ENCODE data around the gene TMEM267.
"Not testable (repeated sequence)": the region's sequence is repeated elsewhere in the genome, so short reads cannot be mapped to it uniquely, and the experiment has no call there.

TMEM267 gene

DNA sequence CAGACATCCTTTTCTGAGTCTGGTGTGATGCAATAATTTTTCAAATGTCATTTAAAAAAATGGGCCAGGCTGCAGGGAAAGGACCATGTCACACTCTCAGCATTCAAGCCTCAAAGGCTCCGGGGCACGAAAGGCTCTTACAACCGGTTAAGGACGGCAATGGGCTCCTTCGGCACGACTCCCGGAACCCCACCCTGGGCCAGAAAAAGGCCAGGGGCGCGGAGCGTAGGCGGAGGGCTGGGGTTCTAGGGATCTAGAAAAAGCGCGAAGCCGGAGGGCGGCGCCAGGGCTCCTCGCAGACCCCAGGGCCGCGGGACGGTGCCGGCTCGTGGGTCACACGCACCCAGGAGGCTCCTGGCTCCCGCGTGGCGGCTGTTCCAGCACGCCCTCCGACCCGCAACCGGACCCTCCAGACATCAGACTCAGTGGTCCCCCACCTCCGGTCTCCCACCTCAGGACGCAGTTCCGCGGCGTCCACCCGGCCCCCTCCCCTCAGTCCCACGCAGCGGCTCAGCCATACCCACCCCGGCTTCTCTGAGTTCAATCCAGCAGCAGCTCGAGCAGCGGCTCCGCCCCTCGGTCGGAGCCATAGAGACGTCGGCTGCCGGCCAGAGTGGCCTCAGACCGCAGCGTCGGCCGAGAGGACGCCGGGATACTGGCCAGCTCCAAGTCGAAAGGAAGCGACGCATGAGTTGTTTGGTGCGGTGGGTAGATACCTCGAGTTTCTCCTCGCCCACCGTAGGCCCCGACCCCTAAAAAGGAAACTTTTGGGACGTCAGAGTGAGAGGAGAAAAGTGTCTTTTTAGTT lies at the start of gene TMEM267:
Gene TMEM267 (minus strand): TSS at position 568 of the 808 bp plus-strand sequence. CDS start 29,896 bp downstream, outside the sequence.
- FAIRE-seq, result no peak

DNA sequence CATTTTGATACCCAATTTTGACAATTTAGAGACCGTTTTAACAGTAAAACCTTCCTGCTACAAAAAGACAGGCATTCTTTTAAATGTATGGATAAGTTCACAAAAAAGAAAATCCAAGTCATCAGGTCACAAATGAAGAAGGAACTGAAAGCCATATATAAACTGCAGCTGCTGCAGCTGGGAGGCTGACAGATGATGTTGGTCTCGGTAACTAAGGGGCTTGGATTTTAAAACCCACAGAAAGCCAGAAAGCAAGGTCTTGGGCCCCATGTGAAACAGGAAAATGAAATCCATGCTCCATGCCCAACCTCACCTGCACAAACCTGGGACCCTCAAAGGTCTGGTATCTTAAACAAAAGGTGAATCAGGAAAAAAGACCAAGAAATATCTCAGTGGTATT lies 47.0 kb upstream of the TMEM267 start:
- no peak for FAIRE-seq

DNA sequence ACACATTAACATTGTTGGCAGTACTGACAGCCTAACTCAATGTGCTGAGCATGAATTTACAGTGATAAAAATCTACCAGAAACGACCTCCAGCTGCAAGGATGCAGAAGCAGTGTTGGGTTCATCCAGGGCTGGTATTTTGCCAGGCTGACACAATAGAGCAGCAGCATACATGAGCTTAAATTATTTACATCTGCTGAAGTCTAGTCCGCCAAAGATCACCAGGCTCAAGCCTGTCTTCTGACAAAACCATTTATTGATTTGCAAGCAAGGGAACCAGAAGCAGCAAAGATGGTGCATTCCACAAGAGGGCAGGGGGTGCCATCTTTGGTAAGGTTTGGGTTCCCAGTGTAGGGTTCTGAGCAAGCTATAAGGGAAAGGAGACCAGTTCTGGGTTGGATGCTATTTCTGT lies 40.0 kb upstream of the TMEM267 start:
- FAIRE-seq, result no peak

DNA sequence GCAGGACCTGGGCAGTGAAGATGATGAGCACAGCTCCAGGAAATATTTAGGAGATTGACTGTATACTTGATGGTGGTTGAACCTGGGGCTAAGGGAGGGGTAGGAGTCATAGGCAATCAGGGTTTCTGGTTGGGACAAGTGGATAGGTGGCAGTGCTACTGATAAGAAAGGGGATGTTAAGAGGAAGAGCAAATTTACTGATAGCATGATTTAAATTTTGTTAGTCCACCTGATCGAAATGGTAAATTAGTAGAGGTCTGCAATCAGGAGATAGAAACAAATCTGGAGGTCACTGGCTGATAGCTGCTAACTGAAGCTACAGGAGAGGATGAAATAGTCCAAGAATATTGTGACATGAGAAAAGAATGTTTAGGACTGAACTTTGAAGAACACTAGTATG lies 37.0 kb upstream of the TMEM267 start:
- FAIRE-seq, result no peak

GRCh38 chr5:43515678-43516048 lies 32.0 kb upstream of the TMEM267 start:
- no peak for FAIRE-seq

DNA sequence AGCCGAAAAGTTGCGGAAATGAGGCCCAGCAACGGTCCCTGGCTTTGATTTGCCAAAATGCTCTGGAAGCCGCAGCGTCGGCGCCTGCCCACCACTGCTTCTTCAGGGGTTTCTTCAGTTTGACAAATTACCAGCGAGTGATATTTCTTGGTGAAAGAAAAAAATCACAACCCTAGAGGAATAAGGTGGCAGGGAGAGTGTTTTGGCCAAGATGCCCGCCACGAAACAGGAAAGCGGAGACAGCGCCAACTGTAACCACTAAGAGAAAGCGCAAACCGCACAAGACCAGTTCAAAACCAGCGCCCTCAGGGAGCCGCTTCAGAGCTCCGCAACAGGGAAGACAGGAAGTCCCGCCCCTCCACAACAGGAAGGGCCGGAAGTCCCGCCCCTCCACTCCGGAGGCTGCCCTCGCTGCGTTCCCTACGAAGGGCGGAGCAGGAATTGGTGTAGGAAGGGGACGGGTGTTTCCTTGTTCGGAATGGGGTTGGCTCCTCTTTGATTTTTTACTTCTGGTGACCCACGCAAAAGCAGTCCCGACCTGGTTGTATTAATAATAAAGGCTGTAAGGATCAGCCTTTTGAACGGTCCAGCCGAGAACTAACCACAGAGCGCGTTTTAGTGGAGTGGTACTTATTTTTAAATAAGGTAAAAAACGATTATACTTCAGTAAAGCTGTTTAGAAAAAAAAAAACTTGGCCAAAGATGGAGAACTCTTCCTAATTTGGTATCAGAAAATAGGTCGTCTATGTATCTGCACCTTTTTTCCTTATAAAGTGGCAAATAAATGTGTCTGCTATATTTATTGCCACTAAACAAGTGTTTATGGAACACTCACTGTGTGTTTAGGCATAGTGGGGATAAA lies 31.4 kb upstream of the TMEM267 start, which contains the start of gene C5orf34:
Gene C5orf34 (minus strand): TSS at position 333 of the 862 bp plus-strand sequence. CDS start 5,809 bp downstream, outside the sequence.
- no peak for FAIRE-seq

DNA sequence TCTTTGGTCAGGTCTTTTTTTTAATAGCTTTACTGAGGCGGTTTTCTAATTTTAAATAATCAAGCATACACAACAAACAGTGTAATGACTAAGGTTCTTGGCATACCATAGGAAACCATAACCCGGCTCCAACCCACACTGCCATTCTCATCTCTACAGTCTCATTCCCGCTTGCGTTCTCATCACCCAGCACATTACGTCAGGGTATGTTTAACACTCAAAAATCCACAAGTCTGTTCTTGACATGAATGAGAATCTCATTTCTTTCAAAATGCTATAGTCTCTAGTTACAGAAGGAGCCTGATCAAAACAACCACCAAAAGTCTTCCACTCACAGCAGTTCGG lies 30.8 kb upstream of the TMEM267 start:
- FAIRE-seq, result no peak

DNA sequence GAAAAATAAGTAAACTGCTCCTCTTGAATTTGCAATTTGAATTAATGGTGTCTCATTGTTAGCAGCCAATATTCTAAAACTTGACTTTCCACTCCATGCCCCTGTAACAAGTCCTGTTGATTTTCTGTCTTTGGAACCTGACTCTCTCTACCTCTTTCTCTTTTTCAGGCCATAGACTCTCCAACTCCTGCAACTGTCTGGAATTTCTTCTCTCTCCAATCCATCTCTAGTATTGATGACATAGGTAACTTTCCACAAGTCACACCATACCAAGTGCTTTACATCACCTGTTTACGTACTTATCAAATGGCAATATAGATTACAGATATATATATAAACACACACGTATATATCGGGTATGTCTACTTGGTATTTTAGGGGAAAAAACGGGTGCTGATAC lies 30.4 kb upstream of the TMEM267 start:
- no peak for FAIRE-seq

GRCh38 chr5:43511062-43511461 lies 27.4 kb upstream of the TMEM267 start:
- not testable (repeated sequence) for FAIRE-seq

DNA sequence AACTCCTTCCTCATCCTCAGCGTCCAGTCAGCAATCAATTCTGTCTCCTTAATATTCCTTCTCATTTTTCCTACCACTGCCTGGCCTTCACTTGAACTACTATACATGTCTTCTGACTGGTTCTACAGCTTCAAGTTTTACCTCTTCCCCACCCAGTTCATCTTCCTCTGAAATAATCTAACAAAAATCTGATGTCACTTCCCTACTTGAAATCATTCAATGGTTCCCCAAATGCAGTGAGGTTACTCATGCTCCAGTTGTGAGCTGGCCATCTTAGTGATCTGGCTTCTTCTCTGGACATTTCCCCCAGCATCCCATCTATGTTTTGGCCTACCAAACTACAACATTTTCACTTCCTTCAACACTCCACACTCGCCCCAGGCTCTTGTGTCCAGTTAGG lies 14.9 kb upstream of the TMEM267 start:
- FAIRE-seq, result no peak

DNA sequence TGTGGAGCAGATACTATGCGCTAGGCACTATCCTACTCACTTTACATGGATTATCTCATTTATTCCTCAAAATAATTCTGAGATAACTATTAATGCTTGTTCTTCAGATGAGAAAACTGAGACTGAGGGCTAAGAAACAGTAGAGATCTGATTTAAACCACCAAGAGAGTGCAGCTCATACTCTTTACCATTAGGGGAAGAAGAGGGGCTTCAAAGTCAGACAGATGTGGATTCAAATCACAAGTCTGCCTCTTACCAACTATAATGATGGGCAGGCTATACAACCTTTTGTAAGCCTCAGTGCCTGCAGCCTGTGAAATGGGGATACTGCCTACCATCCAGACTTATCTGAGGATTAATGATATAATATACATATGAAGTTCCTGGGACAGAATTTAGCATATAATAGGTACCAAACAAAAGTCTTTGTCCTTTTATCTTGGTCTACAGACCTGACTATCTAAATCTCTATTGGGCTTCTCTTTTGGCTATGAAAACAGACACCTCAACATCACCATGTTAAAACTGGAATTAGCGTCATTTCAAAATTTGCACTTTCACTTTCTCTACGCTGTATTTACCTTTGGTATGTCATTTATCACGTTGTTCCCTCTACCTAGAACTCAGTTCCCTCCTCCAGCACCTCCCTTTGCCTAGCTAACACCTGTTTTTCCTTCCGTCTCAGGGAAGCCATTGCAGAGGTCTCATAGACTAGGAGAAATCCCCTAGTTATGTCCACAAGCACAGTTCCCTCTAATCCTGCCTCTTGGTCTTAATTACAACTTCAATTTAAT lies 13.8 kb upstream of the TMEM267 start:
- no peak for FAIRE-seq

DNA sequence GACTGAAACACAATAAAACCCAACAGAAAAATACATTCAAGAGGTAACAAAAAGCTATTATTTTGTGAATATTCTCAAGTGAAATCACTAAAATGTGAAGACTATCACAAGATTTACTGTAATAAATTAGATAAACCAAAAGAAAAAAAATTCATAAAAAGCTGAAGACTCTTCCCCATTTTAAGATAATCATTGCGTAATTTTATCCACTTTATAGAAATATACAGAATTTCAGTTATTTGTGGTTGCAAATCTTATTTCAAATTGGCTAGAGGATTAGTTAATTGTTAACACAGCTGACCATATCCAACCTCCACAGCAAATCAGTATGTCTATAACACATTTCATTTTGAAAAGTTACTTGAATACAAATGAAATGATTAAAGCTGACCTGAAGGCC lies 7.7 kb upstream of the TMEM267 start:
- no peak for FAIRE-seq

DNA sequence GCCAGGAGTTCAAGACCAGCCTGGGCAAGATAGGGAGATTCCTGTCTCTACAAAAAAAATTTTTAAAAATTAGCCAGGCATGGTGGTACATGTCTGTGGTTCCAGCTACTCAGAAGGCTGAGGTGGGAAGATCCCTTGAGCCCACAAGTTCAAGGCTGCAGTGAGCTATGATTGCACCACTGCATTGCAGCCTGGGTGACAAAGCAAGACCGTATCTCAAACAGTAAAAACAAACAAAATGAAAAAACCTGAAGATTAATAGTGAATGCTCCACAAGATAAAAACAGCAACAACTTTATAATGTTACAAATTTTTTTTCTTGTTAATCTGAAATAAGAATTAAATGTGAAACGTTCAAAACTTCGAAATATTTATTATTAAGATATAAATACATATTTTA lies 2.7 kb upstream of the TMEM267 start:
- no peak for FAIRE-seq

GRCh38 chr5:43485406-43485805 lies 1.7 kb upstream of the TMEM267 start:
- no peak for FAIRE-seq

DNA sequence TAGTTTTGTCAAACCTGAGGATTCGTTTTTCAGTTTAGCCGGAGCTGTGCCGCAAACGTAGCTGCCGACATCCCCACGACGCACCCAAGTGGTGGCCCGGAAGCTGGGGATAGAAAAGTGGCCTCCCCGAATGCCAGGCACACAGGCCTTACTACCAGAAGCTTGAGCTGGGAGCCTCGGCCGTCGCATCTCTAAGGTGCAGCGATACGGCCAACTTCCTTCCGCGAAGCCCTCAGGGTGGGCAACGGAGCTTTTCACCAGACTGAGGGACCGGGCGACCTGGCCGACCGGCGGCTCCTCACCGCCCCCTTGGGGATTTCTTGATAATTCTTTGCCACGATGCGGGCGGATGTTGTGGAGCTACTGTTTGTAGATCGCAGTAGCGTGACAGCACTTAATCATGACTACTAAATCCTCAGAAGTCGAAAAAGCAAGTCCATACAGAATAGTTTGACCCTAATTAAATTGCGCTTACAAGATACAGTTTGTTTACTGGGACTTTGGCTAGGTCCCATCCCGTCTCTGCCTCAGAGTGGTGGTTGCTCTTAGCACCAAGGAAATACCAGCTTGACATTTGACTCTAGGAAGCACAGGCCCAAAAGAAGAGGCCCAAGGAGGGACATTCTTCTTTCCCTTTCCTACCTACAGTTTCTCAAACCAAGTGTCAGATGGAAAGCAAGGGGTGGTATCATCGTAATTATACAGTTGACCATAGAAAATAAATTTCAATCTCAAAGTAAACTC lies 613 bp upstream of the TMEM267 start:
- no peak for FAIRE-seq

DNA sequence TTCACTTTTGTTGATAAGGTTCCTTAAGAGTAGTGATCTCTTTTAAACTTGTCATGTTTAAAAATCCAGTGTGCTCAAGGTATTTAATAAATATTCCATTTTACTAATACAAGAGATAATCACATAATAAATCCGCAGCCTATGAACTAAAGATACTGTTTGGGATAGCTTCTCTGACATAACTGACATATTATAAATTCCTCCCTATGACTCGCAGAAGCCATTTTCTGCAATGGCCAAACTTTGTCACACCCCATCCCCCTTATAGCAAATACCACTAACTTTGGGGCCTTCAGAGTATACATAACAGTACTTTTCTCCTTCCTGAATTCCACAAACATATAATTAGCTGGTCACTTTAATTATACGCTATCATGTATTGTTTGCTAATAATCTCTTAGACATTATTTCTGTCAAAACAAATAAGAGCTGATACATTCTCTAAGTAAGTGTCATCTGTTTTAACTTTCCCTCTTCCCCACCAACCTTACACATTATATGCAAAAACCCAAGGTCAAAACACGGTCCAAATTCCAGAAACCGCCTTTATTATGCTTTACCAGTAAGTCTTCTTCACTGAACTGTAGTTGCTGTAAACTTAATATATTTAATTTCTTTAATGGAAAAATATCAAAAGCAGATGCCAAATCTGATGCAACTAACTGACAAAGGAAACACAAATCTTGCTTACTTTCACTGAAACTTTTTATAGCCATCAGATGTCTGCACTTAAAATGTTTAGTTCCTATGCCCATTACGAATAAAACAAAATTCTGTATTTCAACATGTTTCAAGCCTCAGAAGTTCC lies 971 bp downstream of the TMEM267 start:
- no peak for FAIRE-seq

DNA sequence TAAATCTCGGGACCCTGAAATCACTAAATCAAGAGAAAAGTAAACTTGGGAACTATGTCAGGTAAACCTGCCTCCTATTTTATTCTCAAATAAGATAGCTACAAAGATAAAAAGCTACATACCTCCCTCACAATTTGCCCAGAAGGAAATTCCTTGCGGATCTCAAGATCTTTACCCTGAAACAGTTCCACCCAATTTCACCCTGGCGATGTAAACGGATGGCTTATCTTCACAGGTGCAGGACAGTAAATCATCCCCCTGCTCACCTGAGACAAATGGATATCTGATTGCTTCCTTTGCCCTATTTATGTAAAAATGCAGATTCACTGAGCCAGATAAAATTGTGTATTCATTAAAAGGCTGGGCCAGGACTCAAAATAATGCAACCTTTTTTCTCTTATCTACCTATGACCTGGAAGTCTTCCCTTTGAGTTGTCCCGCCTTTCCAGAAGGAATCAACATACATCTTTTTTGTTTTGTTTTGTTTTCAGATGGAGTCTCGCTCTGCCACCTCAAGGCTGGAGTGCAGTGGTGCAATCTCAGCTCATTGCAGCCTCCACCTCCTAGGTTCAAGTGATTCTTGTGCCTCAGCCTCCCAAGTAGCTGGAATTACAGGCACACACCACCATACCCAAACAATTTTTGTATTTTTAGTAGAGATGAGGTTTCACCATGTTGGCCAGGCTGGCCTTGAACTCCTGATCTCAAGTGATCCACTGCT lies 13.8 kb downstream of the TMEM267 start:
- FAIRE-seq, result no peak

DNA sequence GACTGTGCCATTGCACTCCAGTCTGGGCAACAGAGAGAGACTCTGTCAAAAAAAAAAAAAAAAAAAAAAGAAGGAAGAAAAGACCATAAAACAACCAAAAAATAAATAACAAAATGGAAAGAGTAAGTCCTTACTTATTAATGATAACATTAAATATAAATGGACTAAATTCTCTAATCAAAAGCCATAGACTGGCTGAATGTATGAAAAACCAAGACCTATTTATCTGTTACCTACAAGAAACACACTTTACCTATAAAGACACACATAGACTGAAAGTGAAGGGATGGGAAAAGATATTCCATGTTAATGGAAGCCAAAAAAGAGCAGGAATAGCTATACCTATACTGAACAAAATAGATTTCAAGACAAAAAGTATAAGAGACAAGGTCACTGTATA lies 16.6 kb downstream of the TMEM267 start:
- no peak for FAIRE-seq

DNA sequence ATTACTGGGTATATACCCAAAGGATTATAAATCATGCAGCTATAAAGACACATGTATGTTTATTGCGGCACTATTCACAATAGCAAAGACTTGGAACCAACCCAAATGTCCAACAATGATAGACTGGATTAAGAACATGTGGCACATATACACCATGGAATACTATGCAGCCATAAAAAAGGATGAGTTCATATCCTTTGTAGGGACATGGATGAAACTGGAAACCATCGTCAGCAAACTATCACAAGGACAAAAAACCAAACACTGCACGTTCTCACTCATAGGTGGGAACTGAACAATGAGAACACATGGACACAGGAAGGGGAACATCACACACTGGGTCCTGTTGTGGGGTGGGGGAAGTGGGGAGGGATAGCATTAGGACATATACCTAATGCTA lies 18.2 kb downstream of the TMEM267 start:
- not testable (repeated sequence) for FAIRE-seq

GRCh38 chr5:43461066-43461465 lies 22.6 kb downstream of the TMEM267 start:
- FAIRE-seq, result no peak

- FAIRE-seq, result no peak
Measured at GRCh38 chr5:43456556-43456955, 27.1 kb downstream of the TMEM267 start.
